Activated CD8-positive, alpha-beta T cell treated with anti-CD3 and anti-CD28 coated beads for 36 hours (primary cell): ENCODE measurements around the gene GOLGA6L1. TPM values are rescaled to one million over a fixed set of nuclear protein-coding genes. Genes with fewer than 3 reads are reported as not detected.
A peak's percentile ranks its signal among the peaks of the same experiment; 100 is the strongest.
"Not testable (repeated sequence)": the region's sequence is repeated elsewhere in the genome, so short reads cannot be mapped to it uniquely, and the experiment has no call there.

ENCODE experiments used
- ATAC-seq: fragments of 200-7000 bp; cut with Tn5 transposase; one replicate; pipeline ENCODE4 v1.10.0; 2021; ENCODE audit warnings: mild to moderate bottlenecking, moderate library complexity
- CTCF ChIA-PET: fragments of 350-600 bp; sonication (Branson Sonifier 250); formaldehyde crosslinking; loops from one replicate; lab custom pipeline; 2021; ENCODE audit warnings: antibody characterized with exemption; lab: Charles Lee
- POLR2A ChIA-PET: fragments of 350-600 bp; sonication (Branson Sonifier 250); formaldehyde crosslinking; loops from one replicate; lab custom pipeline; 2021; ENCODE audit warnings: antibody characterized with exemption; lab: Charles Lee
- DNase-seq: peaks from one replicate; pipeline ENCODE4 v3.0.0-alpha.2; 2020
- H3K27ac Mint-ChIP-seq: one replicate; pipeline ENCODE4 v1.8.0; 2021; ENCODE audit warnings: mild to moderate bottlenecking, mixed read lengths
- H3K27me3 Mint-ChIP-seq: one replicate; pipeline ENCODE4 v1.8.0; 2021; ENCODE audit warnings: mixed read lengths
- H3K36me3 Mint-ChIP-seq: one replicate; pipeline ENCODE4 v1.8.0; 2021; ENCODE audit warnings: low read depth, mixed read lengths
- H3K4me1 Mint-ChIP-seq: one replicate; pipeline ENCODE4 v1.8.0; 2021; ENCODE audit warnings: low read depth, mixed read lengths
- H3K4me3 Mint-ChIP-seq: one replicate; pipeline ENCODE4 v1.8.0; 2021; ENCODE audit warnings: mild to moderate bottlenecking, moderate library complexity, mixed read lengths
- H3K9me3 Mint-ChIP-seq: one replicate; pipeline ENCODE4 v1.8.0; 2021; ENCODE audit warnings: mixed read lengths
- CTCF ChIP-seq: fragments of 200-600 bp; IDR thresholded peaks from one replicate; pipeline ENCODE4 v1.8.0; 2022; ENCODE audit warnings: antibody characterized with exemption, mild to moderate bottlenecking
- intact Hi-C: fragments of 100-400 bp; cut with micrococcal nuclease; formaldehyde crosslinking; loops from one replicate; pipeline ENCODE4 v1.10.0; 2022
- total RNA-seq, 2 experiments: library from RNA; stranded (reverse); gene quantifications; one replicate each; pipeline ENCODE4 v1.2.3, GENCODE V29; 2021

Gene GOLGA6L1
- not detected for total RNA-seq

- POLR2A ChIA-PET, H3K36me3 Mint-ChIP-seq: not testable (repeated sequence)
Observed at GRCh38 chr15:23136722-23137121, at the start of gene GOLGA6L1. GOLGA6L1 (minus strand) TSS chr15:23136822; CDS start chr15:23136731, 91 bp downstream.

GRCh38 chr15:23181201-23181600, 44.6 kb upstream of the GOLGA6L1 start:
- H3K4me1 Mint-ChIP-seq, ATAC-seq, DNase-seq, H3K27me3 Mint-ChIP-seq, H3K9me3 Mint-ChIP-seq, H3K27ac Mint-ChIP-seq, H3K36me3 Mint-ChIP-seq, intact Hi-C loops, POLR2A ChIA-PET, CTCF ChIA-PET, H3K4me3 Mint-ChIP-seq: not testable (repeated sequence)

More at GRCh38 chr15:23136722-23137121, at the start of gene GOLGA6L1:
- H3K9me3 Mint-ChIP-seq, CTCF ChIA-PET, DNase-seq, H3K4me3 Mint-ChIP-seq, H3K4me1 Mint-ChIP-seq, H3K27me3 Mint-ChIP-seq, intact Hi-C loops, ATAC-seq, H3K27ac Mint-ChIP-seq: not testable (repeated sequence)

GRCh38 chr15:23180547-23180927, 43.9 kb upstream of the GOLGA6L1 start:
- H3K27ac Mint-ChIP-seq, H3K27me3 Mint-ChIP-seq, ATAC-seq, H3K9me3 Mint-ChIP-seq, intact Hi-C loops, H3K4me3 Mint-ChIP-seq, POLR2A ChIA-PET, CTCF ChIA-PET, DNase-seq, H3K36me3 Mint-ChIP-seq, H3K4me1 Mint-ChIP-seq: not testable (repeated sequence)

GRCh38 chr15:23179768-23180546, 43.3 kb upstream of the GOLGA6L1 start:
- ATAC-seq: peak; percentile 37
- POLR2A ChIA-PET, CTCF ChIA-PET, DNase-seq, H3K4me1 Mint-ChIP-seq, H3K27ac Mint-ChIP-seq, intact Hi-C loops, H3K9me3 Mint-ChIP-seq, H3K36me3 Mint-ChIP-seq, H3K4me3 Mint-ChIP-seq, H3K27me3 Mint-ChIP-seq: not testable (repeated sequence)

GRCh38 chr15:23176683-23177082, 40.1 kb upstream of the GOLGA6L1 start:
- POLR2A ChIA-PET, H3K27ac Mint-ChIP-seq, H3K9me3 Mint-ChIP-seq, ATAC-seq, DNase-seq, H3K4me1 Mint-ChIP-seq, H3K27me3 Mint-ChIP-seq, CTCF ChIA-PET, H3K4me3 Mint-ChIP-seq, H3K36me3 Mint-ChIP-seq, intact Hi-C loops: not testable (repeated sequence)

GRCh38 chr15:23175606-23176005, 39.0 kb upstream of the GOLGA6L1 start:
- H3K4me1 Mint-ChIP-seq, ATAC-seq, H3K9me3 Mint-ChIP-seq, H3K4me3 Mint-ChIP-seq, POLR2A ChIA-PET, H3K27ac Mint-ChIP-seq, H3K36me3 Mint-ChIP-seq, CTCF ChIA-PET, intact Hi-C loops, DNase-seq, H3K27me3 Mint-ChIP-seq: not testable (repeated sequence)

- H3K27me3 Mint-ChIP-seq, DNase-seq, H3K4me3 Mint-ChIP-seq, POLR2A ChIA-PET, H3K36me3 Mint-ChIP-seq, H3K27ac Mint-ChIP-seq, H3K9me3 Mint-ChIP-seq, CTCF ChIA-PET, H3K4me1 Mint-ChIP-seq, intact Hi-C loops, ATAC-seq: not testable (repeated sequence)
Observed at GRCh38 chr15:23174609-23175140, 38.1 kb upstream of the GOLGA6L1 start.

GRCh38 chr15:23132787-23133186, 3.8 kb downstream of the GOLGA6L1 start:
- intact Hi-C loops, H3K4me1 Mint-ChIP-seq, H3K36me3 Mint-ChIP-seq, POLR2A ChIA-PET, CTCF ChIA-PET, H3K27me3 Mint-ChIP-seq, ATAC-seq, H3K4me3 Mint-ChIP-seq, H3K9me3 Mint-ChIP-seq, DNase-seq, H3K27ac Mint-ChIP-seq: not testable (repeated sequence)

- CTCF ChIA-PET: no interaction called here
- TF ChIP-seq CTCF: no peak
- ATAC-seq: no peak
Observed at GRCh38 chr15:23118208-23118607, 18.4 kb downstream of the GOLGA6L1 start.

More at GRCh38 chr15:23118208-23118607, 18.4 kb downstream of the GOLGA6L1 start:
- DNase-seq: no peak
- H3K27ac Mint-ChIP-seq: no peak overlapping the region
- intact Hi-C loops: no loop called here
- peaks cover 3% of the 10 kb centered on the region for H3K9me3 Mint-ChIP-seq
- no peaks in the 10 kb centered on the region for H3K36me3 Mint-ChIP-seq
- H3K27me3 Mint-ChIP-seq: peaks cover 8% of the 10 kb centered on the region
- POLR2A ChIA-PET: no interaction called here
- no peaks in the 10 kb centered on the region for H3K4me1 Mint-ChIP-seq
- H3K4me3 Mint-ChIP-seq: no peak overlapping the region
